ENCODE data around the gene ANKRD33B. TPM values are rescaled to one million over a fixed set of nuclear protein-coding genes. Genes with fewer than 3 reads are reported as not detected.

Gene ANKRD33B
- total RNA-seq, 3 donors from 2014 or later (not counting 1 experiment from before 2014, with no cell fraction given): 2.4 to 4.3 (median 3.9) TPM

- H3K27me3 ChIP-seq (ENCODE audit: control insufficient read depth, insufficient read depth, low read length): no peaks in the 10 kb centered on the region
- no peaks in the 10 kb centered on the region for H3K36me3 Mint-ChIP-seq
- ATAC-seq: no peak
- no peak overlapping the region for H3K27ac ChIP-seq (ENCODE audit: low read length)
- H3K4me1 Mint-ChIP-seq: no peaks in the 10 kb centered on the region
- H3K9me3 ChIP-seq (ENCODE audit: control insufficient read depth, insufficient read depth, low read length): no peaks in the 10 kb centered on the region
- no peak overlapping the region for H3K4me3 ChIP-seq (ENCODE audit: low read length)
- no peaks in the 10 kb centered on the region for H3K36me3 ChIP-seq (ENCODE audit: control insufficient read depth, insufficient read depth, low read length)
- H3K27ac Mint-ChIP-seq: no peak overlapping the region
- no peaks in the 10 kb centered on the region for H3K9me3 Mint-ChIP-seq
- DNase-seq: no peak
- H3K4me1 ChIP-seq (ENCODE audit: control insufficient read depth, insufficient read depth, low read length): no peaks in the 10 kb centered on the region
- peaks cover 0 to 2% of the 10 kb centered on the region in 2 donors for H3K27me3 Mint-ChIP-seq (ENCODE audit: low read depth in 2 of 2)
- TF ChIP-seq, protein P1, sequence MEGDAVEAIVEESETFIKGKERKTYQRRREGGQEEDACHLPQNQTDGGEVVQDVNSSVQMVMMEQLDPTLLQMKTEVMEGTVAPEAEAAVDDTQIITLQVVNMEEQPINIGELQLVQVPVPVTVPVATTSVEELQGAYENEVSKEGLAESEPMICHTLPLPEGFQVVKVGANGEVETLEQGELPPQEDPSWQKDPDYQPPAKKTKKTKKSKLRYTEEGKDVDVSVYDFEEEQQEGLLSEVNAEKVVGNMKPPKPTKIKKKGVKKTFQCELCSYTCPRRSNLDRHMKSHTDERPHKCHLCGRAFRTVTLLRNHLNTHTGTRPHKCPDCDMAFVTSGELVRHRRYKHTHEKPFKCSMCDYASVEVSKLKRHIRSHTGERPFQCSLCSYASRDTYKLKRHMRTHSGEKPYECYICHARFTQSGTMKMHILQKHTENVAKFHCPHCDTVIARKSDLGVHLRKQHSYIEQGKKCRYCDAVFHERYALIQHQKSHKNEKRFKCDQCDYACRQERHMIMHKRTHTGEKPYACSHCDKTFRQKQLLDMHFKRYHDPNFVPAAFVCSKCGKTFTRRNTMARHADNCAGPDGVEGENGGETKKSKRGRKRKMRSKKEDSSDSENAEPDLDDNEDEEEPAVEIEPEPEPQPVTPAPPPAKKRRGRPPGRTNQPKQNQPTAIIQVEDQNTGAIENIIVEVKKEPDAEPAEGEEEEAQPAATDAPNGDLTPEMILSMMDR (IDR thresholded peaks at IDR 0.05): no peak
- 71% methylated on average over 7 of the region's 7 CpGs for whole genome bisulfite sequencing (ENCODE audit: insufficient coverage)
- H3K4me3 Mint-ChIP-seq: no peak overlapping the region
- intact Hi-C loops (cut with micrococcal nuclease): no loop called here
These were observed 44.1 kb upstream of the ANKRD33B start for GRCh38 chr5:10519729-10520128.

DNA sequence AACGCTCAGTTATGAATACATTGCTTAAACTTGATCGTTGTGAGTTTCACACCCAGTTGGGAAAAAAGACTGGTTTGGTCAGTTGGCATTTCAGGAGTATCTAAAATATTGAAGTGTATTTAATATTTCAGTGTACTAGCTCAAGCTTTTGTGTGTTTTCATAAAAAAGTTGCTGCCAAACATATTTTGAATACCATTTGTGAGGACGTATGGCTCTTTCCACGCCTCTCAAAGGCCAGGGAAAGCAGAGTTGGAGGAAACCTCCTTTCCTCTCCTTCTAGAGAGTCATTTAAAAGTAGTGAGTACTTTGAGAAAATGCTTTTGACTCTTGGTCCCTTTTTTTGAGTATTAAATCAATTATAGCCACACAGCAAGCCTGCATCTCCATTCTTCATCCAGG lies 43.2 kb upstream of the ANKRD33B start:
- 90% methylated on average over 4 of the region's 4 CpGs for WGBS (ENCODE audit: insufficient coverage)
- intact Hi-C loops (cut with micrococcal nuclease): no loop called here
- H3K27me3 ChIP-seq (ENCODE audit: control insufficient read depth, insufficient read depth, low read length): no peaks in the 10 kb centered on the region
- ATAC-seq: no peak
- peaks cover 0 to 2% of the 10 kb centered on the region in 2 donors for H3K27me3 Mint-ChIP-seq (ENCODE audit: low read depth in 2 of 2)
- no peaks in the 10 kb centered on the region for H3K4me1 ChIP-seq (ENCODE audit: control insufficient read depth, insufficient read depth, low read length)
- no peak for DNase-seq
- no peaks in the 10 kb centered on the region for H3K9me3 Mint-ChIP-seq
- no peak overlapping the region for H3K4me3 Mint-ChIP-seq
- H3K27ac ChIP-seq (ENCODE audit: low read length): no peak overlapping the region
- TF ChIP-seq, protein P1 (IDR thresholded peaks at IDR 0.05): no peak
- H3K27ac Mint-ChIP-seq: no peak overlapping the region
- no peaks in the 10 kb centered on the region for H3K36me3 Mint-ChIP-seq
- no peaks in the 10 kb centered on the region for H3K9me3 ChIP-seq (ENCODE audit: control insufficient read depth, insufficient read depth, low read length)
- no peaks in the 10 kb centered on the region for H3K36me3 ChIP-seq (ENCODE audit: control insufficient read depth, insufficient read depth, low read length)
- H3K4me3 ChIP-seq (ENCODE audit: low read length): no peak overlapping the region
- H3K4me1 Mint-ChIP-seq: no peaks in the 10 kb centered on the region

DNA sequence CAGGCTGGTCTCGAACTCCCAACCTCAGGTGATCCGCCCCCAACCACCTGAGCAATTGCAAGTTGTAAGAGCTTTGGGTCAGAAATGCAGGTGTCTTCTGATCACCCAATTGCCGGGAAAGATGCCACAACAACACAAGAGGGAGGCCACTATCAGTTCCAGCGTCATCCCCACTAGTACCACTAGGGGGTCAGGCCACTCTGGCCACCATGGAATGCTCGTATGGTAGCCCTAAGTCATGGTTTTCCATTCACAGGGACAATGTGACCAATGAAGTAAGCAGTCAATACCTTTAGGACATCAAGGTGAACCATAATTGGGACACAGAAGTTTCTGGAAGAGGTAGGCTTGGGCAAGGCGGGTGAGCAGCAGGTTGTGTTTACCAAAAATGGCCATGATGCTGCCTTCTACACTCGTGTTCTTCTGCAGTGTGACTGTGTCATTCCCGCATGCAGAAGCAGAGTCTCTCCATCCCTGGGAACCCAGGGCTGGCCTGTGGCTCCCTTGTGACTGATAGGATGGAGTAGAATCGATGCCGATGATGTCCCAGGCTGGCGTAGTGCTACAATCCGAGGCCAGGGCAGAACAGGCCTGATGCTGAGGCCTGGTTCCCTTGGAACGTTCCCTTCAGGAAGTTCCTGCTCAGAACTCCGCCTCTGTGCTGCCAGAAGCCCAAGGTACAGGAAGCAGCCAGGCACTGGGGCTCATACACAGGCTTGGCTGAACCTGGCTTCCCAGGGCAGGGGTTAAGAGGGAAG lies 42.2 kb upstream of the ANKRD33B start:
- Mint-ChIP-seq H3K36me3 (no peaks in the 10 kb centered on the region), H3K27ac (no peak overlapping the region), H3K9me3 (no peaks in the 10 kb centered on the region), H3K4me1 (no peaks in the 10 kb centered on the region), H3K4me3 (no peak overlapping the region), H3K27me3 (ENCODE audit: low read depth in 2 of 2) (peaks cover 0 to 2% of the 10 kb centered on the region in 2 donors)
- Histone ChIP-seq H3K9me3 (ENCODE audit: control insufficient read depth, insufficient read depth, low read length) (no peaks in the 10 kb centered on the region), H3K4me1 (ENCODE audit: control insufficient read depth, insufficient read depth, low read length) (no peaks in the 10 kb centered on the region), H3K36me3 (ENCODE audit: control insufficient read depth, insufficient read depth, low read length) (no peaks in the 10 kb centered on the region), H3K4me3 (ENCODE audit: low read length) (no peak overlapping the region), H3K27ac (ENCODE audit: low read length) (no peak overlapping the region), H3K27me3 (ENCODE audit: control insufficient read depth, insufficient read depth, low read length) (no peaks in the 10 kb centered on the region)
- no peak for DNase-seq
- intact Hi-C loops (cut with micrococcal nuclease): no loop called here
- no peak for ATAC-seq
- TF ChIP-seq, protein P1 (IDR thresholded peaks at IDR 0.05): peak; percentile 25
- 93% methylated on average over 14 of the region's 14 CpGs for WGBS (ENCODE audit: insufficient coverage)

DNA sequence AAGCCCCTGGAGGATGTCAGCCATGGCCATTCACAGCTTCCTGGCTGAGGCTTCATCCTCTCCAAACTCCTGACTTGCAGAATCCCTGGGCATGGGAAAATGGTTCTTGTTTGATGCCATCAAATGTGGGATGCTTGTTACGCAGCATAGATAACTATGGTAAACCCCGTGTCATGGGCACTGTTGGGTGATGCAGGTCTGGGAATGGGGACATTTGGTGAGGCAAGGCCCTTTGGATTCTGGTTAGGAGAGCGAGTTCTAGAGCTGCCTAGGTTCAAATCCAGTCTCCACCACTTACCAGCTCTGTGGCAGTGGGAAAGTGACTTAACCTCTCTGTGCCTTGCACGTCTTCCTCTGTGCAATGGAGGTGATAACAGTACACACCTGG lies 41.7 kb upstream of the ANKRD33B start:
- H3K36me3 Mint-ChIP-seq: no peaks in the 10 kb centered on the region
- Histone ChIP-seq H3K9me3 (ENCODE audit: control insufficient read depth, insufficient read depth, low read length) (no peaks in the 10 kb centered on the region), H3K27me3 (ENCODE audit: control insufficient read depth, insufficient read depth, low read length) (no peaks in the 10 kb centered on the region), H3K4me3 (ENCODE audit: low read length) (no peak overlapping the region), H3K27ac (ENCODE audit: low read length) (no peak overlapping the region), H3K4me1 (ENCODE audit: control insufficient read depth, insufficient read depth, low read length) (no peaks in the 10 kb centered on the region), H3K36me3 (ENCODE audit: control insufficient read depth, insufficient read depth, low read length) (no peaks in the 10 kb centered on the region)
- peaks cover 0 to under 1% of the 10 kb centered on the region in 2 donors for H3K4me1 Mint-ChIP-seq
- peaks cover 0 to 2% of the 10 kb centered on the region in 2 donors for H3K27me3 Mint-ChIP-seq (ENCODE audit: low read depth in 2 of 2)
- ATAC-seq (no peak), DNase-seq (no peak)
- H3K9me3 Mint-ChIP-seq: no peaks in the 10 kb centered on the region
- no peak overlapping the region for H3K4me3 Mint-ChIP-seq
- no peak overlapping the region for H3K27ac Mint-ChIP-seq
- TF ChIP-seq, protein P1 (IDR thresholded peaks at IDR 0.05): no peak
- intact Hi-C loops (cut with micrococcal nuclease): no loop called here
- WGBS (ENCODE audit: insufficient coverage): 100% methylated on average over 4 of the region's 4 CpGs
